Nephron (organoid): ENCODE measurements around the gene NXNL1.

Source experiments
- H3K27ac Mint-ChIP-seq, 3 experiments: 2 replicates each; pipeline ENCODE4 v1.8.0; 2020; ENCODE audit warnings: mixed read lengths in 3 of 3, mild to moderate bottlenecking in 2 of 3, moderate library complexity in 1 of 3
- H3K27me3 Mint-ChIP-seq: 2 replicates; pipeline ENCODE4 v1.8.0; 2021; ENCODE audit warnings: low read depth, mild to moderate bottlenecking, moderate library complexity, mixed read lengths
- H3K36me3 Mint-ChIP-seq: 2 replicates; pipeline ENCODE4 v1.8.0; 2020; ENCODE audit warnings: low read depth, mixed read lengths
- H3K4me1 Mint-ChIP-seq: 2 replicates; pipeline ENCODE4 v1.8.0; 2020; ENCODE audit warnings: mixed read lengths
- H3K4me3 Mint-ChIP-seq, 3 experiments: 2 replicates each; pipeline ENCODE4 v1.8.0; 2020; ENCODE audit warnings: mild to moderate bottlenecking in 3 of 3, mixed read lengths in 3 of 3, moderate library complexity in 2 of 3
- H3K9me3 Mint-ChIP-seq: 2 replicates; pipeline ENCODE4 v1.8.0; 2020; ENCODE audit warnings: mixed read lengths
- CTCF ChIP-seq, 3 experiments: fragments of 200-600 bp; sonication (generic); IDR thresholded peaks; one replicate each; pipeline ENCODE4 v1.5.0; 2021; ENCODE audit warnings: antibody characterized with exemption in 3 of 3; ENCODE audit not compliant: unreplicated experiment in 3 of 3

Gene NXNL1

DNA sequence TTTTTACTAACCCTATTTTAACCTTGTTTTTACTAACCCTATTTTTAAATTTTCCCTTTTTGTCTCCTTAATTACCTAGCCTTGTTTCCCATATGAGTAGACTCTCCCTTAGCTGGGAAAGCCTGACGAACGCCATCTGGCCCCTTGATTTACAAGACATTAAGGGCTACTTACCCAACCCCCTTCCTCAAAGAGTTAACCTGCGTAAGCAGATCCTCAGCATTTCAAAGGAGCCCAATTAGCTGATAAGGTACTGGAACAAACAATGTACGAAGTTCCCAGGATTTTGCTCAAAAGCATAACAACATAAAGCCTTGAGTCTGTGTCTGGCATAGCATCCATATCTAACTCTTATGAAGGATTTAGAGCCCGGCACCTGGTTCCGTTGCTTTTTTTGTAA is 45.6 kb downstream of the NXNL1 start:
- Mint-ChIP-seq H3K4me3 (peak overlapping the region; percentile 45 to 65 (median 54)), H3K27me3 (no peaks in the 10 kb centered on the region), H3K4me1 (peaks cover 45% of the 10 kb centered on the region), H3K9me3 (no peaks in the 10 kb centered on the region), H3K27ac (peak overlapping the region; percentile 91 to 97 (median 95)), H3K36me3 (no peaks in the 10 kb centered on the region)
- no peak for TF ChIP-seq CTCF (IDR thresholded peaks at IDR 0.05; ENCODE audit: unreplicated experiment in 3 of 3)

- H3K4me3 Mint-ChIP-seq, result no peak overlapping the region
- no peaks in the 10 kb centered on the region for H3K27me3 Mint-ChIP-seq
- H3K36me3 Mint-ChIP-seq, result no peaks in the 10 kb centered on the region
- no peaks in the 10 kb centered on the region for H3K9me3 Mint-ChIP-seq
- H3K4me1 Mint-ChIP-seq, result peaks cover 38% of the 10 kb centered on the region
- peak overlapping the region; percentile 68 to 95 (median 91) for H3K27ac Mint-ChIP-seq
- TF ChIP-seq CTCF (IDR thresholded peaks at IDR 0.05; ENCODE audit: unreplicated experiment in 3 of 3), result no peak
Measured at GRCh38 chr19:17414097-17414496, 46.6 kb downstream of the NXNL1 start.

- Mint-ChIP-seq H3K9me3 (no peaks in the 10 kb centered on the region), H3K27me3 (no peaks in the 10 kb centered on the region), H3K27ac (peak overlapping the region; percentile 91 to 95 (median 94)), H3K4me3 (no peak overlapping the region), H3K4me1 (peaks cover 35% of the 10 kb centered on the region), H3K36me3 (no peaks in the 10 kb centered on the region)
- TF ChIP-seq CTCF (IDR thresholded peaks at IDR 0.05; ENCODE audit: unreplicated experiment in 3 of 3), result no peak
Measured at GRCh38 chr19:17411801-17412200, 48.9 kb downstream of the NXNL1 start.

- Mint-ChIP-seq H3K27ac (peak overlapping the region in 1 of 3 experiments; percentile 72), H3K9me3 (no peaks in the 10 kb centered on the region), H3K4me1 (peaks cover 34% of the 10 kb centered on the region), H3K27me3 (no peaks in the 10 kb centered on the region), H3K4me3 (no peak overlapping the region), H3K36me3 (no peaks in the 10 kb centered on the region)
- TF ChIP-seq CTCF (IDR thresholded peaks at IDR 0.05; ENCODE audit: unreplicated experiment in 3 of 3), result no peak
Measured at GRCh38 chr19:17409990-17410389, 50.7 kb downstream of the NXNL1 start.

DNA sequence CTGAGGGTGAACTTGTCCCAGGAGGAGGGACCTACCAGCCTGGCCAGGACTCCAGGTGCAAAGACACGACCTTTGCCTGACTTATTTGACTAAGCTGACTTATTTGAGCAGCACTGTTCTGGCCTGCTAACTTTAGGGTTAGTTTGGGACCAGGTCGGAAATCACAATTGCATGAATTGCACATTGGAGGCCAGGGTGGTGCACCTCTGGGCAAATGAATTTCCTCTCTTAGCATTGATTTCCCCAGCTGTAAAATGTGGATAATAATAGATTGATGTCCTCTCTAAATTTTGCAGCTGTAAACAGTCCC is 53.9 kb downstream of the NXNL1 start:
- H3K4me3 Mint-ChIP-seq, result peak overlapping the region; percentile 32 to 63 (median 48)
- H3K27ac Mint-ChIP-seq, result peak overlapping the region; percentile 65 to 92 (median 82)
- TF ChIP-seq CTCF (IDR thresholded peaks at IDR 0.05; ENCODE audit: unreplicated experiment in 3 of 3), result no peak
- no peaks in the 10 kb centered on the region for H3K36me3 Mint-ChIP-seq
- no peaks in the 10 kb centered on the region for H3K9me3 Mint-ChIP-seq
- H3K4me1 Mint-ChIP-seq, result peaks cover 17% of the 10 kb centered on the region
- no peaks in the 10 kb centered on the region for H3K27me3 Mint-ChIP-seq

GRCh38 chr19:17406046-17406886 is 54.5 kb downstream of the NXNL1 start:
- Mint-ChIP-seq H3K36me3 (peaks cover 3% of the 10 kb centered on the region), H3K27me3 (no peaks in the 10 kb centered on the region), H3K27ac (peak overlapping the region; percentile 92 to 94 (median 94)), H3K4me3 (peak overlapping the region; percentile 32 to 87 (median 63)), H3K4me1 (peaks cover 17% of the 10 kb centered on the region), H3K9me3 (no peaks in the 10 kb centered on the region)
- TF ChIP-seq CTCF (IDR thresholded peaks at IDR 0.05; ENCODE audit: unreplicated experiment in 3 of 3), result no peak
